ENCODE results near the gene CLCN1. TPM values are rescaled to one million over a fixed set of nuclear protein-coding genes. Genes with fewer than 3 reads are reported as not detected.

The CLCN1 gene
- polyA plus RNA-seq, 4 donors = 0.19 to 24.9 TPM; not detected in 2

- no peak for FAIRE-seq
- H3K27me3 ChIP-seq (ENCODE audit: control insufficient read depth in 3 of 3, insufficient read depth in 3 of 3, low read length in 3 of 3) = no peaks in the 10 kb centered on the region
- no peak overlapping the region for H3K4me3 ChIP-seq (ENCODE audit: low read depth in 1 of 3, low read length in 3 of 3)
- H3K36me3 ChIP-seq (ENCODE audit: control insufficient read depth in 3 of 3, insufficient read depth in 2 of 3, low read depth in 1 of 3, low read length in 3 of 3) = peaks cover 5 to 100% (median 17%) of the 10 kb centered on the region in 3 donors
- H3K27ac ChIP-seq (ENCODE audit: low read depth in 1 of 3, low read length in 2 of 3) = no peak overlapping the region
- no peak for DNase-seq
- no peaks in the 10 kb centered on the region for H3K9me3 ChIP-seq (ENCODE audit: control insufficient read depth in 2 of 2, insufficient read depth in 1 of 2, low read depth in 1 of 2, low read length in 1 of 2)
- 80 to 87% (median 84%) methylated on average over 6 of the region's 6 CpGs for WGBS, 3 donors
- peaks cover 0 to 51% (median 2%) of the 10 kb centered on the region in 3 donors for H3K4me1 ChIP-seq (ENCODE audit: control insufficient read depth in 3 of 3, insufficient read depth in 2 of 3, low read depth in 1 of 3, low read length in 2 of 3)
These were observed 78.9 kb downstream of the CLCN1 start for GRCh38 chr7:143394777-143395176.

GRCh38 chr7:143395187-143396149, 79.6 kb downstream of the CLCN1 start:
- FAIRE-seq = no peak
- 59 to 73% (median 68%) methylated on average over 21 of the region's 21 CpGs for WGBS, 3 donors
- peak; percentile 63 to 75 for DNase-seq
- Histone ChIP-seq H3K27me3 (ENCODE audit: control insufficient read depth in 3 of 3, insufficient read depth in 3 of 3, low read length in 3 of 3) (no peaks in the 10 kb centered on the region), H3K4me1 (ENCODE audit: control insufficient read depth in 3 of 3, insufficient read depth in 2 of 3, low read depth in 1 of 3, low read length in 2 of 3) (peaks cover 0 to 51% (median 2%) of the 10 kb centered on the region in 3 donors), H3K36me3 (ENCODE audit: control insufficient read depth in 3 of 3, insufficient read depth in 2 of 3, low read depth in 1 of 3, low read length in 3 of 3) (peaks cover 5 to 95% (median 13%) of the 10 kb centered on the region in 3 donors), H3K27ac (ENCODE audit: low read depth in 1 of 3, low read length in 2 of 3) (peak overlapping the region in 1 of 3 donors; percentile 41), H3K4me3 (ENCODE audit: low read depth in 1 of 3, low read length in 3 of 3) (no peak overlapping the region), H3K9me3 (ENCODE audit: control insufficient read depth in 2 of 2, insufficient read depth in 1 of 2, low read depth in 1 of 2, low read length in 1 of 2) (no peaks in the 10 kb centered on the region)

- Histone ChIP-seq H3K9me3 (ENCODE audit: control insufficient read depth in 2 of 2, insufficient read depth in 1 of 2, low read depth in 1 of 2, low read length in 1 of 2) (no peaks in the 10 kb centered on the region), H3K4me3 (ENCODE audit: low read depth in 1 of 3, low read length in 3 of 3) (no peak overlapping the region), H3K27me3 (ENCODE audit: control insufficient read depth in 3 of 3, insufficient read depth in 3 of 3, low read length in 3 of 3) (no peaks in the 10 kb centered on the region), H3K36me3 (ENCODE audit: control insufficient read depth in 3 of 3, insufficient read depth in 2 of 3, low read depth in 1 of 3, low read length in 3 of 3) (peaks cover 5 to 93% (median 13%) of the 10 kb centered on the region in 3 donors), H3K4me1 (ENCODE audit: control insufficient read depth in 3 of 3, insufficient read depth in 2 of 3, low read depth in 1 of 3, low read length in 2 of 3) (peaks cover 0 to 50% (median 2%) of the 10 kb centered on the region in 3 donors), H3K27ac (ENCODE audit: low read depth in 1 of 3, low read length in 2 of 3) (peak overlapping the region in 1 of 3 donors; percentile 41)
- no peak for DNase-seq
- 80 to 82% (median 81%) methylated on average over 7 of the region's 7 CpGs for WGBS, 3 donors
- FAIRE-seq = no peak
These were observed 80.3 kb downstream of the CLCN1 start for GRCh38 chr7:143396182-143396581.

- Histone ChIP-seq H3K27ac (ENCODE audit: low read depth in 1 of 3, low read length in 2 of 3) (no peak overlapping the region), H3K4me1 (ENCODE audit: control insufficient read depth in 3 of 3, insufficient read depth in 2 of 3, low read depth in 1 of 3, low read length in 2 of 3) (peaks cover 0 to 43% (median 2%) of the 10 kb centered on the region in 3 donors), H3K9me3 (ENCODE audit: control insufficient read depth in 2 of 2, insufficient read depth in 1 of 2, low read depth in 1 of 2, low read length in 1 of 2) (no peaks in the 10 kb centered on the region), H3K27me3 (ENCODE audit: control insufficient read depth in 3 of 3, insufficient read depth in 3 of 3, low read length in 3 of 3) (no peaks in the 10 kb centered on the region), H3K4me3 (ENCODE audit: low read depth in 1 of 3, low read length in 3 of 3) (no peak overlapping the region), H3K36me3 (ENCODE audit: control insufficient read depth in 3 of 3, insufficient read depth in 2 of 3, low read depth in 1 of 3, low read length in 3 of 3) (peaks cover 5 to 91% (median 11%) of the 10 kb centered on the region in 3 donors)
- DNase-seq = no peak
- 88 to 93% (median 91%) methylated on average over 26 to 28 of the region's 28 CpGs for WGBS, 3 donors
- FAIRE-seq = no peak
These were observed 81.0 kb downstream of the CLCN1 start for GRCh38 chr7:143396625-143397556.

GRCh38 chr7:143397710-143398530, 82.0 kb downstream of the CLCN1 start:
- DNase-seq (no peak), FAIRE-seq (no peak)
- no peak overlapping the region for H3K27ac ChIP-seq (ENCODE audit: low read depth in 1 of 3, low read length in 2 of 3)
- H3K9me3 ChIP-seq (ENCODE audit: control insufficient read depth in 2 of 2, insufficient read depth in 1 of 2, low read depth in 1 of 2, low read length in 1 of 2) = no peaks in the 10 kb centered on the region
- peaks cover 0 to 32% (median 2%) of the 10 kb centered on the region in 3 donors for H3K4me1 ChIP-seq (ENCODE audit: control insufficient read depth in 3 of 3, insufficient read depth in 2 of 3, low read depth in 1 of 3, low read length in 2 of 3)
- 81 to 90% (median 84%) methylated on average over 16 of the region's 16 CpGs for WGBS, 3 donors
- H3K4me3 ChIP-seq (ENCODE audit: low read depth in 1 of 3, low read length in 3 of 3) = no peak overlapping the region
- H3K27me3 ChIP-seq (ENCODE audit: control insufficient read depth in 3 of 3, insufficient read depth in 3 of 3, low read length in 3 of 3) = no peaks in the 10 kb centered on the region
- H3K36me3 ChIP-seq (ENCODE audit: control insufficient read depth in 3 of 3, insufficient read depth in 2 of 3, low read depth in 1 of 3, low read length in 3 of 3) = peaks cover 5 to 86% (median 11%) of the 10 kb centered on the region in 3 donors

- Histone ChIP-seq H3K4me3 (ENCODE audit: low read depth in 1 of 3, low read length in 3 of 3) (no peak overlapping the region), H3K27ac (ENCODE audit: low read depth in 1 of 3, low read length in 2 of 3) (no peak overlapping the region), H3K4me1 (ENCODE audit: control insufficient read depth in 3 of 3, insufficient read depth in 2 of 3, low read depth in 1 of 3, low read length in 2 of 3) (peaks cover 0 to 26% (median 2%) of the 10 kb centered on the region in 3 donors), H3K27me3 (ENCODE audit: control insufficient read depth in 3 of 3, insufficient read depth in 3 of 3, low read length in 3 of 3) (no peaks in the 10 kb centered on the region), H3K36me3 (ENCODE audit: control insufficient read depth in 3 of 3, insufficient read depth in 2 of 3, low read depth in 1 of 3, low read length in 3 of 3) (peaks cover 5 to 79% (median 11%) of the 10 kb centered on the region in 3 donors), H3K9me3 (ENCODE audit: control insufficient read depth in 2 of 2, insufficient read depth in 1 of 2, low read depth in 1 of 2, low read length in 1 of 2) (no peaks in the 10 kb centered on the region)
- no peak for DNase-seq
- WGBS, 3 donors = 90 to 93% (median 91%) methylated on average over 14 of the region's 14 CpGs
- no peak for FAIRE-seq
These were observed 82.7 kb downstream of the CLCN1 start for GRCh38 chr7:143398616-143399015.

GRCh38 chr7:143399151-143399550, 83.2 kb downstream of the CLCN1 start:
- 86 to 90% (median 86%) methylated on average over 8 of the region's 8 CpGs for WGBS, 3 donors
- Histone ChIP-seq H3K4me3 (ENCODE audit: low read depth in 1 of 3, low read length in 3 of 3) (no peak overlapping the region), H3K36me3 (ENCODE audit: control insufficient read depth in 3 of 3, insufficient read depth in 2 of 3, low read depth in 1 of 3, low read length in 3 of 3) (peaks cover 5 to 74% (median 11%) of the 10 kb centered on the region in 3 donors), H3K9me3 (ENCODE audit: control insufficient read depth in 2 of 2, insufficient read depth in 1 of 2, low read depth in 1 of 2, low read length in 1 of 2) (no peaks in the 10 kb centered on the region), H3K27me3 (ENCODE audit: control insufficient read depth in 3 of 3, insufficient read depth in 3 of 3, low read length in 3 of 3) (no peaks in the 10 kb centered on the region), H3K4me1 (ENCODE audit: control insufficient read depth in 3 of 3, insufficient read depth in 2 of 3, low read depth in 1 of 3, low read length in 2 of 3) (peaks cover 0 to 20% (median 2%) of the 10 kb centered on the region in 3 donors), H3K27ac (ENCODE audit: low read depth in 1 of 3, low read length in 2 of 3) (no peak overlapping the region)
- no peak for DNase-seq
- no peak for FAIRE-seq

All from small intestine (tissue), 7 donors.